Activated CD8-positive, alpha-beta memory T cell treated with anti-CD3 and anti-CD28 coated beads, Interleukin-2, amount 50 U/mL, for 1 hour (primary cell): ENCODE data around the gene MARCO.

Source experiments
- DNase-seq: peaks from one replicate; pipeline ENCODE4 v3.0.0-alpha.2; 2020; ENCODE audit errors: extremely low read depth

Gene MARCO

GRCh38 chr2:119040730-119041129 is 98.7 kb downstream of the MARCO start:
- no peak for DNase-seq
